ENCODE results near the gene PACS1.

DNA sequence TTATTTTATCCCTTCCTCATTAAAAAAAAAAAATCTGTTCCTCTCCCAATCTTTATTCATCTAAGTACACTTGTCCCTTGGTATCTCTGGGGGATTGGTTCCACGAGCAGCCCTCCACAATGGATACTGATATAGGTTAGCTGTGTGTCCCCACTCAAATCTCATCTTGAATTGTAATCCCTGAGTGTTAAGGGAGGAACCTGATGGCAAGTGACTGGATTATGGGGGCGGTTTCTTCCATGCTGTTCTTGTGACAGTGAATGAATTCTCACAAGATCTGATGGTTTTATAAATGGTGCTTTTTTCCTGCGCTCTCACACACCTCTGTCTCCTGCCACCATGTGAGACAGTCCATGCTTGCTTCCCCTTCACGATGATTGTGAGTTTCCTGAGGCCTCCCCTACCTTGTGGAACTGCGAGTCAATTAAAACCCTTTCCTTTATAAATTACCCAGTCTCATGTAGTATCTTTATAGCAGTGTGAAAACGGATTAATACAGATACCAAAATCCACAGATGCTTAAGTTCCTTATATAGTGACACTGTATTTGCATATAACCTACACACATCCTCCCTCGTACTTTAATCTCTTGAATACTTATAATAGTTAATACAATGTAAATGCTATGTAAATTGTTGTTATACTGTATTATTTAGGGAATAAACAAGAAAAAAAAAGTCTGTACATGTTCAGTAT lies 62.0 kb downstream of the PACS1 start:
- TF ChIP-seq EZH2 (IDR thresholded peaks at IDR 0.05; ENCODE audit: insufficient read depth, low read length), result no peak
- TF ChIP-seq, protein P1, sequence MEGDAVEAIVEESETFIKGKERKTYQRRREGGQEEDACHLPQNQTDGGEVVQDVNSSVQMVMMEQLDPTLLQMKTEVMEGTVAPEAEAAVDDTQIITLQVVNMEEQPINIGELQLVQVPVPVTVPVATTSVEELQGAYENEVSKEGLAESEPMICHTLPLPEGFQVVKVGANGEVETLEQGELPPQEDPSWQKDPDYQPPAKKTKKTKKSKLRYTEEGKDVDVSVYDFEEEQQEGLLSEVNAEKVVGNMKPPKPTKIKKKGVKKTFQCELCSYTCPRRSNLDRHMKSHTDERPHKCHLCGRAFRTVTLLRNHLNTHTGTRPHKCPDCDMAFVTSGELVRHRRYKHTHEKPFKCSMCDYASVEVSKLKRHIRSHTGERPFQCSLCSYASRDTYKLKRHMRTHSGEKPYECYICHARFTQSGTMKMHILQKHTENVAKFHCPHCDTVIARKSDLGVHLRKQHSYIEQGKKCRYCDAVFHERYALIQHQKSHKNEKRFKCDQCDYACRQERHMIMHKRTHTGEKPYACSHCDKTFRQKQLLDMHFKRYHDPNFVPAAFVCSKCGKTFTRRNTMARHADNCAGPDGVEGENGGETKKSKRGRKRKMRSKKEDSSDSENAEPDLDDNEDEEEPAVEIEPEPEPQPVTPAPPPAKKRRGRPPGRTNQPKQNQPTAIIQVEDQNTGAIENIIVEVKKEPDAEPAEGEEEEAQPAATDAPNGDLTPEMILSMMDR (IDR thresholded peaks at IDR 0.05; ENCODE audit: insufficient read depth, low read depth, low read length), result no peak

Data from astrocyte (in vitro differentiated cells and primary cell).